GM19035 (cell line): ENCODE measurements around the gene PRR15L.
"Not testable (repeated sequence)": the region's sequence is repeated elsewhere in the genome, so short reads cannot be mapped to it uniquely, and the experiment has no call there.

Source experiments
- ATAC-seq: cut with Tn5 transposase; IDR thresholded peaks from one replicate; pipeline ENCODE4 v1.9.1; 2021; ENCODE audit not compliant: unreplicated experiment

The PRR15L gene, protein sequence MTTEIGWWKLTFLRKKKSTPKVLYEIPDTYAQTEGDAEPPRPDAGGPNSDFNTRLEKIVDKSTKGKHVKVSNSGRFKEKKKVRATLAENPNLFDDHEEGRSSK

GRCh38 chr17:47957591-47958490, at the start of gene PRR15L:
PRR15L (minus strand) TSS chr17:47957883; CDS start chr17:47953234, 4,649 bp downstream.
- ATAC-seq: no peak

- no peak for ATAC-seq
Measured at GRCh38 chr17:48006936-48007709, 49.4 kb upstream of the PRR15L start.

- ATAC-seq: no peak
Measured at GRCh38 chr17:48004983-48005382, 47.3 kb upstream of the PRR15L start.

DNA sequence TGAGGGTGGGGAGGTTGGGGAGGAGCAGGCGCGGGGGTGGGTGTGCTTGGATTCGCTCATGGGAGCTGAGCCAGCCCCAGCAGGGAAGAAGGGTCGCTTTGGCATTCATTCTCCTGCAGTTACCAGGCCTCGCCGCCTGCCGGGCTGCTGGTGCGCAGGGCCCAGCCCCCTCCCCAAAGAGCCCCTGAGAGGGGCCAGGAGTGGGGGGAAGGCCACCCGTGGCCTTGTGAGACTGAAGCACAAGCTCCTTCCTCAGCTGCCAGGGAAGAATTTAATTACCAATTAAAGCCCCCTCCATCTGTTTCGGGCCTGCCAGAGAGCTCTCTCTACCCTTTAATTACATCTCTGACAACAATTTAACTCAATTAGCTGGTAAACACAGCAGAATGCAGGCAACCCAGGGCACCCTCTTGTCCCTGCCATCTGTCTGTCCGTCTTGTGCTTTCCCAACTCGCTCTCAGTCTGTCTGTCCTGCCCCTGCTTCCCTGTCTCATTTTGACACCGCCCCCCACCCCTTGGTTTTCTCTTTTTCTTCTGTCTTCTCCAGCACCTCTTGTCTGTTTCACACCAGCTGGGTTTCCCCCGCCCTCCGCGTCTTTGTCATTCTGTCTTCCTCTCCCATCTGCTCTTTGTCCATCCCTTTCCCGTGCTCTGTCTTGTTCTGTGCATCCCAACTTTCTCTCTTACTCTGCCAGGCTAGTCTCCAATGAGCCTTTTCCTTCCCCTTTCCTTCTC, 45.9 kb upstream of the PRR15L start:
- no peak for ATAC-seq

- no peak for ATAC-seq
Measured at GRCh38 chr17:48002916-48003416, 45.3 kb upstream of the PRR15L start.

- no peak for ATAC-seq
Measured at GRCh38 chr17:48002266-48002915, 44.7 kb upstream of the PRR15L start.

DNA sequence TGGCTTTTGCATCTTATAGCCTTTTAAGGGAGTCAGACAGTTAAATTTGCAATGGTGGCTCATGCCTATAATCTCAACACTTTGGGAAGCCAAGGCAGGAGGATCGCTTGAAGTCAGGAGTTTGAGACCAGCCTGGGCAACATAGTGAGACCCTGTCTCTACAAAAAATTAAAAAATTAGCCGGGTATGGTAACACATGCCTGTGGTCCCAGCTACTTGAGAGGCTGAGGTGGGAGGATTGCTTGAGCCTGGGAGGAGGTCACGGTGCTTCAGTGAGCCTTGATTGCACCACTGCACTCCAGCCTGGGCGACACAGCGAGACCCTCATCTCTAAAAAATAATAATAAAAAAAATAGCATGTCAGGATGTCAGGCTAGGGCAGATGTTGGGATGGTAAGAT, 44.0 kb upstream of the PRR15L start:
- ATAC-seq: not testable (repeated sequence)

GRCh38 chr17:48001197-48001596, 43.5 kb upstream of the PRR15L start:
- ATAC-seq: no peak

DNA sequence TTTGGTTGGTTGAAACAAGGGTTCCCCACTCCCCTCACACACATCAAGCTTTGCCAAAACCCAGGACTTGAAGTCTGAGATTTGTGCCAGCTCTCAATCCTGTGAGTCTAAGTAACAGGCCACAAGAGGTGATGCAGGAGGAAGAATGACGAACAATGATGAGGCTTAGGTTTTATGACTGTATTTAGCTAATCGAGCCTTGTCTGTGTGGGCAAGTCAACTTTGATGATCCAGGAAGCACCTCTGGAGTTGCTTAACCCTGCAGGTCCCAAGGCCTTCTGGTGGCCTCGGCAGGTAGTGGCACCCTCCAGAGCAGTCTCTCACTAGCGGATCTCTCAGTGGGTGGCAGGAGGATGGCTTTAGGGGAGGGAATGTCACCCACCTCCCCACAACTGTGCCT, 41.9 kb upstream of the PRR15L start:
- no peak for ATAC-seq

GRCh38 chr17:47998044-47998443, 40.4 kb upstream of the PRR15L start:
- no peak for ATAC-seq

DNA sequence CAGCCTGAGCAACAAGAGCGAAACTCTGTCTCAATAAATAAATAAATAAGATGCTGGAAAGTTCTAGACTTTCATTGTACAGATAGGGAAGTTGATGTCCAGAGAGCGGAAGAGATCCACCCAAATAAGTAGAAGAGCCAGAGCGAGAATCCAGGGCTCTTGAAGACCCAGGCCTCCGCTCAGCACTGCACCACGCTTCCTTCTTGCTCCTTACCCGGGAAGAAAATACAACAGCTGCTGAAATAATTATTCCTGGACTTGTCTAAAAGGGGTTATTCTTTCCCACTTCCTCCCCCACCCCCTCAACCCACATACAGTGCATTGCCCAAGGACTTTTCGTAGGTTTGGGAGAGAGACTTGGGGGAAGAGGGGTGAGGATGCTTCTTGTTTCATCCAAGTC, 39.9 kb upstream of the PRR15L start:
- no peak for ATAC-seq

DNA sequence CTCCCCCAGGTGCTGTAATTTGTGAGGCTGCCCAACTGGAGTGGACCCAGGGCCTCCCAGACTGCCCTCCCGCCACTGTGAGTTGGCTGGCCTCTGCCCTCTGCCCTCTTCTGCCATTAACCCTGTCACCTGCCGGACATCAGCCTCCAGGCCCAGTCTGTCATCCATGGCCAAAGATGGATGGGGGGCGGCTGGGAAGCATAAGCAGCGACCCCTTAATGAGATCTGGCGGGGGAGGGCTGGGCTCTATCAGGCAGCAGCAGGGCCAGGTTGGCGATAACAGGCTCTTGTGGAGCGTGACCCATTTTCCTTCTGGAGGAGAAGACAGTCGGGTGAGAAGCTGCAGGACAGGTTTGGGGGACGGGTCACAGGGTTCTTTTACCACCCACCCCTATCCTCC, 38.5 kb upstream of the PRR15L start:
- no peak for ATAC-seq

DNA sequence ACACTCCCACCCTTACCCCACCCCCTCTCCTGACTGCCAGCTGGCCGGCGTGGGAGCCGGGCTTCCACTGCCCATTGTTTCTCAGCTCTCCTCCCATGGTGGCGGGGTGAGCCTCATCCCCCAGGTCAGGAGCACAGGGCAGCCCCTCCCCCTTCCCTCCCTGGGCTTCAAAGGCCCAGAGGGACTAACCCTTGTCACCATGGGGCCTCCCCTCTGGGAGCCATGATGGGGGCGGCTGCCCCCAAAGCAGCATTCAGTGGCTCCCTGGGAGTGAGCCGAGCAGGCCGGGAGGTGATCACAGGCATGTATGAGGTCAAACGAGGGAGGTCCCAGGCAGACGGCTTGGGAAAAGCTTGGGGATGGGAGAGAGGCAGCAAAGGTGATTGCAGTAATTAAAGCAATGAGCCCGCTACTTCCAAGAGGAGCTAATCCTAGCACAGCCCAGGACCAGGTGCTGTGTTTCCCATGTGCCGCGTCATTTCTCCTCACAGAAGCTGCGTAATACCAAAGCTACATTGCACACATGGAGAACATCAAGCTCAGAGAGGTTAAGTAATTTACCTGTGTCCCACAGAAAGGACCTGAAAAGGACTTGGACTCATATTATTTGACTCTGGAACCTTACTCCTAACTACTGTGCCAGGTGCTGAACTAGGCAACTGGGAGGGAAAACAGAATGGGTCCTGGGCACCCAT, 37.7 kb upstream of the PRR15L start:
- ATAC-seq: no peak

DNA sequence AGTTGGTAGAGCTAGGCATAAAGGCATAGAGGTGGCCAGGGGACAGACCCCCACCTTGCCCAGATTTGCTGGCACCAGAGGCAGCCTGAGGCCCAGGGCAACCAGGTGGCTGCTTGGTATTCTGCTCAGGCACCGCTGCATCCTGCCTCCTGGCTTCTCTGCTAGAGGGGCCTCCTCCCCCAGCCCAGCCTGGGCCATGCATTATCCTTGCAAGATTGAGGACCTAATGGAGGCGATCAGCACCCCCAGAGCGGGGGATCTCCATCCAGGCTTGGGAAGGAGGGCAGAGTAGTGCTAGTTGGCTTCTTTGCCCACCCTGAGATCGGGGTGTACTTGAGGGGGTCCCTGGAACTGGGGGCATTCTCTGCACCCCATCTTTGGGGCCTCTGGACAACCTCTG, 37.0 kb upstream of the PRR15L start:
- no peak for ATAC-seq

- no peak for ATAC-seq
Measured at GRCh38 chr17:47993964-47994363, 36.3 kb upstream of the PRR15L start.

DNA sequence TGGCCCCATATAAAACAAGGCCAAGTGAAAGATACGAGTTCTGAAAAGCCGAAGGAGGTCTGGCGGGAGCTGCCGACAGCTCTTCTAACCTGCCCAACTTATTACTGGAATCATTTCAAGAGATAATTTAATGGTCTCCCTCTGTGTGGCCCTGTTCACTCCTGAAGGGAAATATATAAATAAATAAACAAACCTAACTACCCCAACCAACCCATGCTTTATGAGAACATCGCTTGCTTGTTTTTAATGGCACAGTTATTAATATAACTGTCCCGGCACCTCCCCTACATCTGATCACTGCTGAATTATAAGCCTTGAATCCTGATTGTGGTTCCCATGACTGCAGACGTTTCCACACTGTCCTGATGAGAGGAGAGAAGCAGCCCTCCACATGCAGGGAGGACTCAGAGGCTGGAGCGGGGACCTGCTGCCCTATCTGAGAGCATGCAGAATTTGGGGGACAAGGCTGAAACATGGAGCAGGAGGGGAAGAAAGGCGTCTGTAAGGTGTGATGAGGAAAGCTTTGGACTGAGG, 35.4 kb upstream of the PRR15L start:
- no peak for ATAC-seq

- ATAC-seq: no peak
Measured at GRCh38 chr17:47992216-47992615, 34.5 kb upstream of the PRR15L start.

GRCh38 chr17:47990962-47991731, 33.5 kb upstream of the PRR15L start:
- ATAC-seq: no peak

GRCh38 chr17:47989700-47990099, 32.0 kb upstream of the PRR15L start:
- ATAC-seq: no peak
